Measurements from ENCODE around the gene SPDYC.

The SPDYC gene

GRCh38 chr11:65207918-65208784 is 38.1 kb downstream of the SPDYC start:
- DNase-seq: no peak

- DNase-seq: no peak
These were observed 39.0 kb downstream of the SPDYC start for GRCh38 chr11:65208785-65209710.

GRCh38 chr11:65209711-65210360 is 39.8 kb downstream of the SPDYC start:
- no peak for DNase-seq

- no peak for DNase-seq
These were observed 40.3 kb downstream of the SPDYC start for GRCh38 chr11:65210361-65210731.

DNA sequence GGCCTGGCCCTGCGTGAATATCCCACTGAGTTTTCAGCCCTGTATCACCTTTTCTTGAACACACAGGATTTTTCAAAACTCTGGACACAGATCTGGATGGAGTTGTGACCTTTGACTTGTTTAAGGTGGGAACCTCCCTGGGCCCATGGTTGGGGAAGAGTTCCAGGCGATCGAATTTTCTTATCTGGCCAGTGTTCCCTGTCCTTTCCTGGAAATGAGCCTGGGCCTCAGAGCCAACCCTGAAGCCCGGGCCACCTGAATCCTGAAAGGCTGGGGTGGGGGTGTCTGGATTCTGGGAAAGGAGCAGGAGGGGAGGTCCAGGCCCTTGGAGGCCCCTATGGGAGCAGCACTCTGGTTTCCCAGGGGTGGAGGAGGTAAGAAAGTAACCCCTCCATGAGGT is 40.7 kb downstream of the SPDYC start:
- no peak for DNase-seq

GRCh38 chr11:65211293-65212105 is 41.5 kb downstream of the SPDYC start:
- no peak for DNase-seq

DNA sequence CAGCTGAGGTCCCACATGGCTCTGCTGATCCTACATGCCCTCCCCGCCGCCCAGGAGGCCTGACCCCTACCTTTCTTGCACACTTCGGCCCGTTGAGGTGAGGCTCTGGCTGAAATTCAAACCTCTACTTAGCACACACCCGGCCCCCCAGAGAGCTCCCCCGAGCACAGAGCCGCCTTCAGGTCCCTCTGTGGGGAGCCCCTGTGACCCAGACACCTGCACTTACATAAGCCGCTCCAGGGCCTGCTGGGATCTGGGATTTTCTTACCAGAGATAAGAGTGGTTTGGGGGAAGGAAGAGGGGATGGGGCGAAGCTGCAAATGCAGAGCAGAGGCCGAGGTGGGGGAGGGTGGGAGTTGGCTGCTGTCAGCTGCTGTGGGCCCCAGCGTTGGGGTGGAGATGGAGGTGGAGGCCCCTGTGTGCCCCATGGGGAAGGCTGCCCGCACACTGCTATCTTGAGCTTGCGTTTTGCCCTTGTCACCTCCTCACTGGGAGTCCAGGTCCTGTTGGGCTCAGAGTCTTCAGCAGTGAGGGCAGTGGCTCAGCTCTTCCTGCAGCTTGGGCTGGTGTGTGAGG is 42.3 kb downstream of the SPDYC start:
- no peak for DNase-seq

DNA sequence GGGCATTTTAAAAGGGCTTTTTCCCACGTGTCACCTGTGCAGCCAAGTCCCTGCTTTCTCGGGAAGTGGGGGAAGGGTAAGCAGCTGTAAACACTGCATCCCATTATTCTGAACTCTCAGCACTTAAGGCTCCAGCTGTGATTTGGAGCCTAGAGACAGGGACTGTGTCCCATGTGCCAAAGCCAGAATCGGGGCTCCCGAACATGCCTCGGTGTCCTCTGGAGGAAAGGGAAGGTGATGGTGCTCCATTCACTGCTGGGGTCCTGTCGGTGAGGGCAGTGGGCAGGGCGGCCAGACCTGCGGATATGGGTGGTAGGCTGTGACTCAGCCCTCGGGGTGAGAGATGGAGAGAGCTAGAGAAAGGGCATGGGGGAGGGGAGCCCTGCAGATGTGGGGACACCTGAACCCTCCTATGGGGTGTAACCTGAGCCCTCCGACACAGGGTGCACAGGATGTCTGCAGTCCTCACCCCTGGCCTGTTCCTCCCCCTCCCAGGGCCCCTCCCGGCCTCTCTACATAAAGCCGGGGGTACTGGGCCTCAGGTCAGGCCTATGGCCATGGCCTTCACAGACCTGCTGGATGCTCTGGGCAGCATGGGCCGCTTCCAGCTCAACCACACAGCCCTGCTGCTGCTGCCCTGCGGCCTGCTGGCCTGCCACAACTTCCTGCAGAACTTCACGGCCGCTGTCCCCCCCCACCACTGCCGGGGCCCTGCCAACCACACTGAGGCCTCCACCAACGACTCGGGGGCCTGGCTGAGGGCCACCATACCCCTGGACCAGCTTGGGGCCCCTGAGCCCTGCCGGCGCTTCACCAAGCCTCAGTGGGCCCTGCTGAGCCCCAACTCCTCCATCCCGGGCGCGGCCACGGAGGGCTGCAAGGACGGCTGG is 43.5 kb downstream of the SPDYC start:
- DNase-seq: no peak

GRCh38 chr11:65214212-65214845 is 44.3 kb downstream of the SPDYC start:
- no peak for DNase-seq

GRCh38 chr11:65215441-65216076 is 45.5 kb downstream of the SPDYC start:
- DNase-seq: no peak

DNA sequence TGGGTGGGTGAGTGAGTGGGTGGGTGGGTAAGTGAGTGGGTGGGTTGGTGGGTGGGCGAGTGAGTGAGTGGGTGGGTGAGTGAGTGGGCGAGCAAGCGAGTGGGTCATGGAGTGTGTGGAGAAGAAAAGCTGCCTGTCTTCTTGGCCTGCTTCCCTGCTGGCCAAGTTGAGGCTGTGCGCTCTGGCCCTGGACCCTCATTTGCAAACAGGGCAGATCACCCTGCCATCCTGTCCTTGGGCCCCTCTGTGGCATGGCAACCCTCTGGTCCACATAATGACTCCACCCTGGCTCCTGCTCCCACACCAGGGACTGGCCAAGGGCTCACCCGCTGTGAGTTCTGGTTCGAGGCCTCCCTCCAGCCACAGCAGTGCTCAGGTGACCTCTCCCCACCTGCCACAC is 46.8 kb downstream of the SPDYC start:
- DNase-seq: no peak

- no peak for DNase-seq
These were observed 47.7 kb downstream of the SPDYC start for GRCh38 chr11:65217441-65218423.

- no peak for DNase-seq
These were observed 48.4 kb downstream of the SPDYC start for GRCh38 chr11:65218446-65218845.

DNA sequence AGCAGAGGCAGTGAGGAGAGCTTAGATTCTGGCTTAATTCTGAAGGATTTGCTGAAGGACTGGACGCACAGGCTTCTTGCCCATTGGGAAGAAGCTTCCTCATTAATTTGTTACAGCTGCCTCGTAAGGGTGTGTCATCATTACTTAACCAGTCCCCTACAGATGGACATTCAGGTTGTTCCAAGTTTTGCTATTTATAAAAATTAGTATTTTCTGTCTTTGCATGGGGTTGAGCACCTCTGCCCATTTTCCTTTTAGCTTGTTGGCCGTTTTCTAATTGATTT is 49.8 kb downstream of the SPDYC start:
- DNase-seq: no peak

- no peak for DNase-seq
These were observed 51.0 kb downstream of the SPDYC start for GRCh38 chr11:65221026-65221425.

All from activated gamma-delta T cell (primary cell).